DMS53 (cell line): ENCODE measurements around the gene SPATA9.
"Not testable (repeated sequence)": the region's sequence is repeated elsewhere in the genome, so short reads cannot be mapped to it uniquely, and the experiment has no call there.

ENCODE experiments used
- DNase-seq: peaks from one replicate; lab custom pipeline; 2025; lab: John Stamatoyannopoulos, UW

SPATA9 gene

GRCh38 chr5:95644351-95645042 lies 38.3 kb downstream of the SPATA9 start:
- DNase-seq = peak; percentile 83

GRCh38 chr5:95643152-95643551 lies 39.6 kb downstream of the SPATA9 start:
- no peak for DNase-seq

GRCh38 chr5:95641741-95642220 lies 41.0 kb downstream of the SPATA9 start:
- DNase-seq = no peak

DNA sequence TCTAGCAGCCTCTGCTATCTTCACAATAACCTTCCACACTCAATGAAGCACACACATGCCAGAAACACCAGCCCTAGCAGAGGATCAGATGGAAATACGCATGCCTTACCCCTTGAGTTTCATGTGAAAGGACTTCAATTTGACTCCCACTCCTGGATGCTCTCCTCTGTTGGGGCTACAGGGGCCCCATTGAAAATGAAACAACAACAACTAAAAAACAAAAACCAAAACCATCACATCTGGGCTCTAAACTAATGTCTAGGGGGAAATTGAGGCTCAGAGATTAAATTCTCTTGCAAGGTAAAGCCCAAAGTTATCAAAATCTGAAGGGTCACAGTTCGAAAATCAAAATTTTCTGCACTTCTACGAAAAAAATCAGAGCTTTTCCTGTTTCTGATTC lies 44.2 kb downstream of the SPATA9 start:
- no peak for DNase-seq

DNA sequence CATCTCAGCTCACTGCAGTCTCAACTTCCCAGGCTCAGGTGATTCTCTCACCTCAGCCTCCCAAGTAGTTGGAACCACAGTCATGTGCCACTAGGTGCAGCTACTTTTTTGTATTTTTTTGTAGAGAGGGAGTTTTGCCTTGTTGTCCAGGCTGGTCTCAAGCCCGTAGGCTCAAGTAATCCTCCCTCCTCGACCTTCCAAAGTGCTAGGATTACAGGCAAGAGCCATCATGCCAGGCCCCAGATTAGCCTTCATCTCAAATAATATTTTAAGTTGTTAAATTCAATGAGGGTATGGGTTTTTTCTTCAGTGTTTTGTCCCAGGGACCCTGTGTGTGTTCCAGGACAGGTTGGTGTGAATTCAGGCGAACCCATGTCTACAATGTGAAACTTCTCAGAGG lies 48.7 kb downstream of the SPATA9 start:
- DNase-seq = no peak

DNA sequence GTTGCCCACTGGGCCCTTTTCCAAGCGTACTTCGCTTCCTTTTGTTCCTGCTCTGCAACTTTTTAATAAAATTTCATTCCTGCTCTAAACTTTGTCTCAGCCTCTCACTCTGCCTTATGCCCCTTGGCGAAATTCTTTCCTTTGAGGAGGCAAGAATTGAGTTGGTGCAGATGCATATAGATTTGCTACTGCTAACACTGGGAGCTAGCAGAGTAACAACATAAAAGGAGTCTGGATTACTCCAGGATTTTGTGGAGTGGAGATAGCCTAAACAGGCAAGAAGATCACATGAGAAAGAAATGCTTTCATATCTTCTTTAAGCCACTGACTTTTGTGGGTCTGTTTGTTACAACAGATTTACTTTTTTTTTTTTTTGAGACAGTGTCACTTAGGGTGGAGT lies 49.1 kb downstream of the SPATA9 start:
- DNase-seq = no peak

- not testable (repeated sequence) for DNase-seq
Observed at GRCh38 chr5:95632942-95633341, 49.8 kb downstream of the SPATA9 start.

DNA sequence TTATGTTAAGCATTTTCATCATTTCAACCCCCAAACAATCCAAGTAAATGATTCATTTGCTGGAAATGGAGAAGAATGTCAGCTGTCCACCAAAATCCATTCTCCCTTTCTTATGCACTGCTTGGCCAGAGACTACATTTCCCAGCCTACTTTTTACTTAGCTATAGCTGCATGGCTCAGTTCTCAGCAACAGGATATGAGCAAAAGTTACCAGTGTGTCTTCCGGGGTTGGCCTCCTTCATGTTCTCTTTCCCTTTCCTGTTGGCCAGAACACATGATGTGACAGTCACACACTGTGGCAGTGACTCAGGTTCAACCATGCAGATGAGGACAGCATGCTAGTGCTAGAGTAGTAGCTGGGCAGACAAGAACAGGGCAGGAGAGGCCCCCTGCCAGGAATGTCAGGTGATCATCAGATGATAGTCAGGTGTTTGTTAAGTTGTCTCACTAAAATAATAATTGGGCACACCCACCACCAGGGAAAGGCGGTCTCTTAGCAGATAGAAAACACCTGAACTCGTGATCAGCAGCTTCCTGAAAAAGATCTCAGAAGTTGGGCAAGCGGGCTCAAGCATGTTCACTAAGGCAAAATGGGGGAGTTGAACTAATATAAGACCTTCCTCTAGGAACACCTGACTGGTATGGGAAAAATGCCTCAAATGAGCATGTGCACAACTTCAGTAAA lies 50.7 kb downstream of the SPATA9 start:
- DNase-seq = peak; percentile 46

GRCh38 chr5:95631255-95631958 lies 51.4 kb downstream of the SPATA9 start:
- no peak for DNase-seq

GRCh38 chr5:95630394-95630917 lies 52.3 kb downstream of the SPATA9 start:
- no peak for DNase-seq

DNA sequence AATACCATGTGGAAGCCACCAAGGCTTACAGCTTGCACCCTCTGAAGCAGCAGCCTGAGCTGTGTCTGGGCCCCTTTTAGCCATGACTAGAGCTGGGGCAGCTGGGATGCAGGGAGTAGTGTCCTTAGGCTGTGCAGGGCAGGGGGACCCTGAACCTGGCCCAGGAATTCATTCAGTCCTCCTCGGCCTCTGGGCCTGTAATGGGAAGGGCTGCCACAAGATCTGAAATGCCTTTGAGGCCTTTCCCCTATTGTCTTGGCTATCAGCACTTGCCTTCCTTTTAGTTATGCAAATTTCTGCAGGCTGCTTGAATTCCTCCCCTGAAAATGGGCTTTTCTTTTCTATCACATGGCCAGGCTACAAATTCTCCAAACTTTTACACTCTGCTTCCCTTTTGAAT lies 53.9 kb downstream of the SPATA9 start:
- no peak for DNase-seq

DNA sequence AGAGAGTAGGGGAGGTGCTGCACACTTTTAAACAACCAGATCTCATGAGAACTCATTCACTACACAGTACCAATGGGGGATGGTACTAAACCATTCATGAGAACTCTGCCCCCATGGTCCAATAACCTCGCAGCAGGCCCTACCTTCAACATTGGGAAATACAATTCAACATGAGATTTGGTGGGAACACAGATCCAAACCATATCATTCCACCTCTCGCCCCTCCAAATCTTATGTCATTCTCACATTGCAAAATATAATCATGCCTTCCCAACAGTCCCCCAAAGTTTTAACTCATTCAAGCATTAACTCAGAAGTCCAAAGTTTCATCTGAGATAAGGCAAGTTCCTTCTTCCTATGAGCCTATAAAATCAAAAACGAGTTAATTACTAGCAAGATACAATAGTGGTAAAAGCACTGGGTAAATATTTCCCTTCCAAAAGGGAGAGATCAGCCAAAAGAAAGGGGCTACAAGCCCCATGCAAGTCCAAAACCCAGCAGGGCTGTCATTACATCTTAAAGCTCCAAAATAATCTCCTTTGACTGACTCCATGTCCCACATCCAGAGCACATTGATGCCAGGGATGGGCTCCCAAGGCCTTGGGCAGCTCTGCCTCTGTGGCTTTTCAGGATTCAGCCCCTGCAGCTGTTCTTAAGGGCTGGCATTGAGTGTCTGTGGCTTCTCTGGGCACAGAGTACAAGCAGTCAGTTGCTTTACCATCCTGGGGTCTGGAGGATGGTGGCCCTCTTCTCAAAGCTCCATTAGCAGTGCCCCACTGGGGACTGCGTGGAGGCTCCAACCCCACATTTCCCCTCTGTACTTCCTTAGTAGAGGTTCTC lies 54.6 kb downstream of the SPATA9 start:
- no peak for DNase-seq

GRCh38 chr5:95626701-95627100 lies 56.1 kb downstream of the SPATA9 start:
- no peak for DNase-seq

DNA sequence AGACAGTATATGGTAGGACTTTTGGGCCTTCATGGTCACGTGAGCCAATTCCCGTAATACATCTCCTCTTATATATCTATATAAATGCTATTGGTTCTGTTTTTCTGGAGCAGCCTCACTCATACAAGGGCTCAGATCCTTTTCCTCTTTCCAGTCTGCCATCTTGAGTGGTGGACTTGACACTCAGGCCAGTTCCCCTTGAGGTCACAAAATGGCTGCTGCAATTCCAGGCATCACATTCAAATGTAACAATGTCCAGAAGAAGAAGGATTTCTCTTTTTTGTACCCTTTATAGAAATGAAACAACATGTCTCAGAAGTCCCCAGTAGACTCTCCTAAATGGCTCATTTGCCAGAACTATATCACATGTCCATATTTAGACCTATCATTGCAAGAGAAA lies 58.4 kb downstream of the SPATA9 start:
- DNase-seq = no peak

DNA sequence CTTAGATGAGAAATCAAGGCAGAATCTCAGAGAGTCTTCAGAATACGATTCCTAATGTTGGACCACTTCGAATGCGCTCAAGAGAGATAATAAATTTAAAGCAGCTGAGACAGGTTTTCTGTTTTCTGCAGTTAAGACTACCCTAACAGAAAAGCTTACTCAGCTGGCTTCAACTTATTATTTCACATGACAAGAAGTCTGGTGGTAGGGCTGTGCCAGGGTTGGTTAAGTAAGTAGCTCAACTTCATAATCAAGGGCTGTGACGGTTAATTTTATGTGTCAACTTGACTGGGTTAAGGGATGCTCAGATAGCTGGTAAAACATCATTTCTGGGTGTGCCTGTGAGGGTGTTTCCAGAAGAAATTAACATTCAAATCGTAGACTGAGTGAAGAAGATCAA lies 59.1 kb downstream of the SPATA9 start:
- no peak for DNase-seq

GRCh38 chr5:95621839-95622629 lies 60.8 kb downstream of the SPATA9 start:
- no peak for DNase-seq

DNA sequence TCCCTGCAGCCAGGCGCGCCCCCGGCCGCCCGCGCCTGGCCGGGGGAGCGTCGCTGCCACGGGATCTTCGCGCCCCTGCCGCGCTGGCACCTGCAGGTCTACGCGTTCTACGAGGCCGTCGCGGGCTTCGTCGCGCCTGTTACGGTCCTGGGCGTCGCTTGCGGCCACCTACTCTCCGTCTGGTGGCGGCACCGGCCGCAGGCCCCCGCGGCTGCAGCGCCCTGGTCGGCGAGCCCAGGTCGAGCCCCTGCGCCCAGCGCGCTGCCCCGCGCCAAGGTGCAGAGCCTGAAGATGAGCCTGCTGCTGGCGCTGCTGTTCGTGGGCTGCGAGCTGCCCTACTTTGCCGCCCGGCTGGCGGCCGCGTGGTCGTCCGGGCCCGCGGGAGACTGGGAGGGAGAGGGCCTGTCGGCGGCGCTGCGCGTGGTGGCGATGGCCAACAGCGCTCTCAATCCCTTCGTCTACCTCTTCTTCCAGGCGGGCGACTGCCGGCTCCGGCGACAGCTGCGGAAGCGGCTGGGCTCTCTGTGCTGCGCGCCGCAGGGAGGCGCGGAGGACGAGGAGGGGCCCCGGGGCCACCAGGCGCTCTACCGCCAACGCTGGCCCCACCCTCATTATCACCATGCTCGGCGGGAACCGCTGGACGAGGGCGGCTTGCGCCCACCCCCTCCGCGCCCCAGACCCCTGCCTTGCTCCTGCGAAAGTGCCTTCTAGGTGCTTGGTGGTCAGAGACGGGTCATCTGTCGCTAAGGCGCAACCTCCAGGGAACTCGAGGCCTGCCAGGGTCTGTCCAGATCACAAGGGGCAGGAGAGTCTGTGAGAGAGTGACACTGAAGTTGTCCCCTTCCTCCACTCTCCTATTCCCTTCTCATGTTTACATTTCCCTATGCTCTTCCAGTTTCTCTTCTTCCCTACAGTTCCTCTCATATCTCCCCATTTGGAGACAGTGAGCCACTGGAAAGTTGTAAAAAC lies 61.6 kb downstream of the SPATA9 start:
- DNase-seq = peak; percentile 87

GRCh38 chr5:95620030-95620869 lies 62.5 kb downstream of the SPATA9 start, which contains the start of gene GPR150:
Gene GPR150 (plus strand): TSS chr5:95620087. CDS start chr5:95620276, 189 bp downstream.
- DNase-seq = peak; percentile 92
